GM21390 (cell line): ENCODE measurements around the gene NKX1-2.

ENCODE experiments used
- ATAC-seq: cut with Tn5 transposase; IDR thresholded peaks from one replicate; pipeline ENCODE4 v1.9.1; 2021; ENCODE audit not compliant: unreplicated experiment

The NKX1-2 gene

DNA sequence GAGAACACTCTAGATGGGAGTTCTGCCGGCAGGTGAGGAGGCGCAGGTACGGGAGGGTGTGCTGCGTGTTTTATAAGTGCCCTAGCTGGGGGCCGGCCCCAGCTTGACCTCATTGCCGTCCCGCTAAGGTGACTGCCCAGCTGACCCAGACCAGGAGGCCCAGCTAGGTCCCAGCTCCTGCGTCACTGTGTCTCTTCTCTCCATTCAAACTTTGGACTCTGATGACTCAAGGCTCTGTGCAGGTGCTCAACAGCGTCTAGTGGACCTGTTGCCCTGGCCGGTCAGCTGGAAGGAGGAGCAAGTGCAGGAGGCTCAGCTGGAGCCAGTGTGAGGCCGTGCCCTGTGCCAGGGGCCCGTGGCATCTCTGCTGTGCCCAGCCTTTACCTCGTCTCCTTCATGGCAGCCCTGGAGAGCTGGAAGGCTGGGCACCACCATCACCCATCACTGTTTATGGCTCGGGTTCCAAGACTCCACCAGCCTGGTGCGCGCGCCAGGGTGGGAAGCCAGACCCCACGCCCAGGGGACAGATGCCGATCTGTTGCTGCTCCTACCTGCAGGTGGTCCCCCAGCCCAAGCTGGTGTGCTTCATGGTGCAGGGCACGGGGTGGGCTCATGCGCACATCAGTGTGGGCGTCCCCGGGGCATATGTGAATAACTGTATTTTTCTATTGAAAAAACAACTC is 26.3 kb upstream of the NKX1-2 start:
- ATAC-seq, result no peak

DNA sequence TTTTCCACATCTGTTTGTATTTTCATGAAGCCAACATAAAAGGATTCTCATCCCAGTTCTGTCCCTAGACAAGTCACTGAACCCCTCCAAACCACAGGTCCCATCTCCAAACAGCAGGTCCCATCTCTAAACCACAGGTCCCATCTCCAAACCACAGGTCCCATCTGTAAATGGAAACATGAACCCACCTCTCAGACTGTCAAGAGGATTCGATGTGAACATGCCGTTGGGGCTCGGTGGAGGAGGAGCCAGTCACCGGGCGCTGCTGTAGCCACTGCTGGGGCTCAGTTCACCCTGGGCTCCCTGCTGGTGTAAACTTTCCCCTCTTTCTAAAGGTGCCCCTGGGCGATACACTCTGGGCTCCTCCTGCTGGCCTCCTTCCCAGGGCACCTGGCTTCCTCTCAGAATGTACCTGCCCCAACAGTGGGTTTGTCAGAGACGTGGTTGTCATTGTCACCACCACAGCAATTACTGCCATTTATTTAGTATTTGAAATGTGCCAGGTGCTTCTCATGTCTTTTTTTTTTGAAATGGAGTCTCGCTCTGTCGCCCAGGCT is 24.8 kb upstream of the NKX1-2 start:
- no peak for ATAC-seq

DNA sequence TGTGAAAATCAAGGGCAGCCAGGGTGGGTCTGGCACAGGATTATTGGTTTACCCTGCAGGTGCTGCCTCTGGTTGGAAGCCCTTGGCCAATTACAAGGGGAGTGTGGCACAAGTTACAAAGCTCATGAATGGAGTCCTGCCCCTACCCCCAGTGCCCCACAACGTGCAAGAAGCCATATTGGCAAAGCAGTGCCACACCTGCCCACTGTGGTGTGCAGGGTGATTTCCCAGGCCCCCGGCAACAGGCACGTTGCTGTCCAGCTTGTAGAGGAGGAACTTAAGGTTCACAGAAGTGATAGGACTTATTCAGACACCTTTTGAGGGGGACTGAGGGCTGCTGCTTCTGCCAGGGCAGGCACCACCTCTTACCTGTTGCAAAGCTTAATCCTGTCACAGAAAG is 23.2 kb upstream of the NKX1-2 start:
- ATAC-seq, result no peak

DNA sequence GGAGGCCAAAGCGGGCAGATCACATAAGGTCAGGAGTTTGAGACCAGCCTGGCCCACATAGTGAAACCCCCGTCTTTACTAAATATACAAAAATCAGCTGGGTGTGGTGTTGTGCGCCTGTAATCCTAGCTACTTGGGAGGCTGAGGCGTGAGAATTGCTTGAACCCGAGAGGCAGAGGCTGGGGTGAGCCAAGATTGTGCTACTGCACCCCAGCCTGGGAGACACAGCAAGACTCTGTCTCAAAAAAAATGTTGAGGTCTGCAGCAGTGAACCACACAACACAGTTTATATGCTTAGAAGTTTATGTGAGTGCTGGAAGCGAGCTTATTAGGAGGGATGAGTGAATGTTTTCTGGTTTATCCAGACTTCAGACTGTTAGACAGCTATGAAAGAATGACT is 22.2 kb upstream of the NKX1-2 start:
- no peak for ATAC-seq

DNA sequence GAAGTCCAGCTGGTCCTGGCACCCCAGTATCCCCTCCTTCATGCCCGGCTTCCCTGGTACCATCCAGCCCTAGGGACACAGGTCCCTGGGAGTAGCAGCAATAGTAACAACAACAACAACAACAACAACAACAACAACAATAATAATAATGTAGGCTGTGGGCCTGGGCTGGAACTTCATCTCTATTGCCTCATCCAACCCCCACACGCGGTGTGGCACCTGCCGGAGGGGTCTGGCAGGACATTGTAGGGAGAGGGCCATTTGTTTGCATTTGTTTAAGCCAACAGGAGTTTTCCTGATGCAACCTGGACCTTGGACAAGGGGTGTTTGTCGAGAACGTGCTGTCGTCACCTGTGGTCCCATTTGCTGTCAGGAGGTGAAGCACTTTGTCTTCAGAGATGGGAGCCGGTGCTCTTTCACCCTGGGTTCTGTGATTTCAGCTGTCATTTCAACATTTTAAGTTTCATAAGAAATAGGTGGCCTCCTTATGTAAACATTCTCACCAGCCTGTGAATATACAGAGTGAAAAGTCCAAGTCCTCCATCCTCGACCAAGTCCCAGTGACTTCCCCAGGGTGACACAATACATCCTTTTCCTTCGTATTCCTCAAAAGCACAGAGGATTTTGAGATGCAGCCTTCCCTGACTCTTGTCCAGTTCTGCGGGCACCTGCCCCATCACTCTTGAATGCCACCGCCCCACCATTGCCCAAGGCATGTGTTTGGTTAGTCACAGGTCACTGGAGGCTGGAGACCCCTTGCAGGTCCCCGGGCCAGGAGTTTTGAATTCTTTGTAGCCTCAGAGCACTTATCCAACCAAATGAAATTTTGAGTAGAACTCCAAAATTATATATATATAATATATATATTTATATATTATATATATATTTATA is 21.0 kb upstream of the NKX1-2 start:
- no peak for ATAC-seq

DNA sequence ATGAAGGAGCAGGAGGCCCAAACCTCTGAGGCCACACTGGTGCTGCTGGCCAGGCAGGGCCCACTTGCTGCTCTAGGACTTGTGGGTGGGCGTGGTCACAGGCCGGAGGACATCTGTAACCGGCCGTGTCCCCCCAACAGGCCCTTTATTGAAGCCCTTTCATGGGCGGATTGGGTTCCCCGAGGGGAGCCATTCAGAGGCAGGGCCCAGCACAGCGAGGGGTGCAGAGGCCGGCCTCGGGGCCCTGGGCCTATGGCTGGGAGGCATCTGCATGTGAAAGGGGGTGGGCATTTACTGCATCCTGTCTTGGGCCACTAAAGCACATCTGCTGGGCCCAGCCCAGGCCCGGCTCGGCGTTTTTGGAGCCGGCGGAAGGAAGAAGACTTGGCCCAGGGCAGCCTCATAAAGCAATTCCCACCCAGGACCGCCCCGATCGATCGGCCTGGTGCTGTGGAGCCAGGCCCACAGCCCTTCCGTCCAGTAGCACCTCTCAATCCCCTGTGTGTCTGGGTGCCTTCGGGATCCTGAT is 20.2 kb upstream of the NKX1-2 start:
- ATAC-seq, result no peak

DNA sequence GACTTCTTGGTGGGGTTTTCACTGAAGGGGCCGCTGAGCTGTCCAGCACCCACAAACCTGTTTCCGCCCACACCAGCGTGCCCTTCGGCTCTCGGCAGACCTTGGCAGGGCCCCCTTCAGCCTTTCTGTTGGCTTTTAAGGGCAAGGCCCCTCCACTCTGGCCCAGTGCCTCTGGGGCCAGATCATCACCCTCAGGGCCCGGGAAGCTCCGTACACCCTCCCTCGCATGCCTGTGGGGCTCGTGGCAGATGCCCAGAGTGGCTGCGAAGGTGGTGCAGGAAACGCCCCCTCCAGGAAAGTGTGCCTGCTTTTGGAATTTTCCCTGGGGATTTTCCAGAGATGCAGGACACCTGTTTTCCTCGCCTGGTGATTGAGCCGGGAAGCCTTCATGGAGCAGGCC is 18.8 kb upstream of the NKX1-2 start:
- no peak for ATAC-seq

DNA sequence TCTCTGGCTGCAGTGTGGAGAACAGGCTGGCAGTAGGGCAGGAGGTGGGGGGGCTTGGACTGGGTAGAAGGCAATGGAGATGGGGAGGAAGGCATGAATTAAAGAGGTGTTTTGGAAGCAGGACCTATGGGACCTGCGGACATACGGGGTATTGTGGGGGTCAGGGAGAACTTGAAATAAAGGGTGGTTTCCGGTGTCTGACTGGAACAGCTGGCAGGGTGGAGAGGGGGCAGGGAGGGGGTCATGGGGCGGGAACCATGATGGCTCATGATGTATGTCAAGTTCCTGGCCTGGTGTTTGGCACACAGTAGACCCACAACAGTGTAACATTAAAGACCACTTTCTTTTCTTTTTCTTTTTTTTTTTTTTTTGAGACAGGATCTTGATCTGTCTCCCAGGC is 17.3 kb upstream of the NKX1-2 start:
- no peak for ATAC-seq

DNA sequence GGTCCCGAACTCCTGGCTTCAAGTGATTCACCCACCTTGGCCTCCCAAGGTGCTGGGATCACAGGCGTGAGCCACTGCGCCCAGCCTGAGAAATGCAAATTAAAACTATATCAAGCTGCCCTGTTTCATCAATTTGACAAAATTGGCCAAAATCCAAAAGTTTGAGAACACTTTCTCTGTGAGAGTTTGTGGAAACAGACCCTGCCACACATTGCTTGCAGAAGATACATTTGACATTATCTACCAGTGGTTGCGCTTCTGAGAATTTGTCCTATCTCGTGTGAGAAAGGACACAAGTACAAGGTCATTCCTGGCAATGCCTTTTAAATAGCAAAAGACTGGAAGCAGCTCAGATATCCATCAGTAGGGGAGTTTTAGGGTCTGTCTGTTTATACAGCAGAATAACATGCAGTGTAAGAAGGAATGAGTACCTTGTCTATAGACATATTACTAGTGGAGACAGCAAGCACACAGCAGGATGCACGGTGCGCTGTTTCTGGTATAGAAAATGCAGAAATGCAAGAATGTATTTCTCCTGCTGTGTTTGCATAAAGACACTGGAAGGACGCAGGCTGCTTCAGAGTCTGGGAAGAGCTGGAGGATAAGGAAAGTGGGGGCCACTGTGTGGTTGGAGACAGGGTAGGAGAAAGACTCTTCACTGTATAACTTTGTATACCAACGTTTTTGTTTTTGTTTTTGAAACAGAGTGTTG is 16.1 kb upstream of the NKX1-2 start:
- ATAC-seq, result no peak

DNA sequence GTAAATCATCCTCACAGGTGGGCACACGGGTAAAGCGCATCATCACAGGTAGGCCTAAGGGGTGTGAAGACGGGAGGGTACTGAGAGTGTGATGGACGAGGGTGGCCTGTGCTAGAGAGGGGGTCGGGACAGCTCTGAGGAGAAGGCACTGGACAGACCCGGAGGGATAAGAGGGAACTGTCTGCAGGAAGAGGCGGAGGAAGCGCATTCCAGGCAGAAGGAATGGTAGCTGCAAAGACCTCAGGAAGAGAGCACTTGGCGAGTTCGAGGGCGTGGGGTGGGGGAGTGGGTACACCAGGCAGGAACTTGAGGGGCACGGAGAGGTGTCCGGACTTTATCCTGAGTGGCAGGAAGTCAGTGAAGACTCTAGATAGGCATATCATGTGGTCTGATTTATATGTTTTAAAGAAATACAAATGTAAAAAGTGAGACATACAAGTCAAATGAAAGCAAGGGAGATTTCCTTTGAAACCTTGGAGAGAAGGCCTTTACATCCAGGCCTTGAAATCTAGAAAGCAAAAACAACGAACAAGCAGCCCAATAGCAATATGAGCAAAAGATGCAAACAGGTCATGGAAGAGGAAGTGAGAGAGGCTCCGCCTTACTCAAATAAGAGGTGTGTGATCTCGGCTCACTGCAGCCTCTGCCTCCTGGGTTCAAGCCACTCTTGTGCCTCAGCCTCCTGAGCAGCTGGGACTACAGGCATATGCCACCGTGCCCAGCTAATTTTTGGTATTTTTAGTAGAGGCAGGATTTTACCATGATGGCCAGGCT is 15.4 kb upstream of the NKX1-2 start:
- peak; percentile 39 for ATAC-seq

DNA sequence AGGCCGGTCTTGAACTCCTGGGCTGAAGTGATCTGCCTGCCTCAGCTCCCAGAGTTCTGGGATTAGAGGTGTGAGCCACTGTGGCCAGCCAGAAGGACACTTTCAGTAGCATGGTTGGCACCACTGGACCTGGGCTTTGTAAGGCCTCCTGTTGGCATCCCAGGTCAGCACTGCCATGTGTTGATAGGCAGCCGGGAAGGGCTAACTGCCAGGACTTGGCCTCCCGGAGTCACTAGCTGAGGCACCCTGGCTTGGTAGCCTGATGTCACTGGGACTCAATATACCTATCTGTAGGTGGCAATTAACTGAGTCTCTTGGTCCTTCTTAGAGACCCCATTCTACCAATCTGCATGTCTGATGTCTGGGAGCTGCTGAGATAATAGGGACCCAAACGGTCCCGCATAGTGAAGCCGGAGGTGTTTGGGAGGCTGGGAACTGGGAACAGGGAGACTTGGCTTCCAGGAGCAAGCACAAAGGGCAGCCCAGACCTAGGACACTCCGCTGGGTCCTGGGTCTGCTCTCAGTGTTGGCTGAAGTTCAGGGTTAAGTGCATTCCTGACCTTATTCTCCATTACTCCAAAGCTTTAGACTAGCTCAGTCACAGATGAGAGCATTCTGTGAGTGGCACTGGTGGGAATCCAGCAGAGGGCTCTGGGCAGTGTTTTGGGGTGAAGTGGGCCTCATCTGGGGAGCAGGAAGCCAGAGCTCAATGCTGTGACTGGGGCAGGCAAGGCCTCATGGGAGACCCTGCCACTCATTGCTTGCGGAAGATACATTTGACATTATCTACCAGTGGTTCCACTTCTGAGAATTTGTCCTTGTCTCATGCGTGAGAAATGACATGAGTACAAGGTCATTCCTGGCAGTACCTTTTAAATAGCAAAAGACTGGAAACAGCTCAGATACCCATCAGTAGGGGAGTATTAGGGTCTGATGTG is 14.5 kb upstream of the NKX1-2 start:
- no peak for ATAC-seq

DNA sequence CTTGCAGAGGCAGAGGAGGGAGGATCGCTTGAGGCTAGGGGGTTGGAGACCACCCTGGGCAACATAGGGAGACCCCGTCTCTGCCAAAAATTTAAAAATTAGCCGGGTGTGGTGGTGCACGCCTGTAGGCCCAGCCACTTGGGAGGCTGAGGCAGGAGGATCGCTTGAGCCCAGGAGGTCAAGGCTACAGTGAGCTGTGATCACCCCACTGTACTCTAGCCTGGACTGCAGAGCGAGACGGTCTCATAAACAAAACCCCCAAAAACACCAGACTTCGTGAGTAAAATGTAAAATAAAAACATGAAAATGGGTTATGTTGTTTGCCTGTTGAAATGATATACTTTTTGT is 12.5 kb upstream of the NKX1-2 start:
- no peak for ATAC-seq

DNA sequence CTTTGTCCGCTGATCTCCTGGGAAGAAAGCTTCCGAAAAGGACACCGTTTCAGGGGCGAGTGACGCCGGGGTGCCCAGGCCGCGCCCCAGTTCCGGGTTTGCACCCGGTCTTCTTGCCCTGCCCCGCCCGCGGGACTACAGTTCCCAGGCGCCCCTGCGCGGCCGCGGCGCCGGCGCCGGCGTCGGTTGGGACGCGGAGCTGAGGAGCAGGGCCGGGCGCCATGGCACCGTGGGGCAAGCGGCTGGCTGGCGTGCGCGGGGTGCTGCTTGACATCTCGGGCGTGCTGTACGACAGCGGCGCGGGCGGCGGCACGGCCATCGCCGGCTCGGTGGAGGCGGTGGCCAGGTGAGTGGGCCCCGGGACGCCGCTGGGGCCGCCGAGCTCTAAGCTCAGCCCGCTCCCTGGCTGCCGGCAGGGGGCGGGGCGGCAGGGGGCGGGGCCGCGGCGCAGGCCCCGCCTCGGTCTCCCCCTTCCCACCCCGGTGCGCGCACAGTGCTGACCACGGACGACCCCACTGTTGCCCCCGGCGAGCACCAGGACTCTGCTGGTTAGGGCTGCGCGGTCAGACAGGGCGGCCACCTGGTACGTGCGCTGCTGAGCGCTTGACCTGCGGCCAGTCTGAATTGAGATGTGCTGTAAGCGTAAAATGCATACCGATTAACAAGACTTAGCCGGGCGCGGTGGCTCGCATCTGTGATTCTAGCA is 12.0 kb upstream of the NKX1-2 start, which contains the start of gene LHPP:
LHPP (plus strand) TSS at position 182 of the 706 bp plus-strand sequence; CDS start at position 222, 40 bp downstream.
- peak; percentile 98 for ATAC-seq

DNA sequence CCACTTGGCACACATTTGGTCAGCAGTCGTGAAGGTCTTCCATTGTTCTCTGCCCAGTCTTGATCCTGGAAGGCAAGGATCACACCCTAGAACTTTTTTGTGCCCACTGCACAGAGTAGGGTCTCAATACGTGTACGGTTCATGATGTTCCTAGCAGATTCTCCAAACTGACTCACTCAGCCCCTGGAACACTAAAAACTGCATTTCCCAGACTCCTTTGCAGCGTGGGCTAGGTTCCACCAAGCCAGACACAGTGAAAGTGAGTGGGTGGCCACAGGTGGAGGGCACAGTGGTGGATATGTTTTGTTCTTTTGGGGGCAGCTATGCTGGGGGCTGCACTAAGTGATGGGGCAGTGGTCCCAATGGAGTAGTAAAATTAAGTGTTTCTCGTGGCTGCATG is 10.3 kb upstream of the NKX1-2 start:
- ATAC-seq, result no peak

DNA sequence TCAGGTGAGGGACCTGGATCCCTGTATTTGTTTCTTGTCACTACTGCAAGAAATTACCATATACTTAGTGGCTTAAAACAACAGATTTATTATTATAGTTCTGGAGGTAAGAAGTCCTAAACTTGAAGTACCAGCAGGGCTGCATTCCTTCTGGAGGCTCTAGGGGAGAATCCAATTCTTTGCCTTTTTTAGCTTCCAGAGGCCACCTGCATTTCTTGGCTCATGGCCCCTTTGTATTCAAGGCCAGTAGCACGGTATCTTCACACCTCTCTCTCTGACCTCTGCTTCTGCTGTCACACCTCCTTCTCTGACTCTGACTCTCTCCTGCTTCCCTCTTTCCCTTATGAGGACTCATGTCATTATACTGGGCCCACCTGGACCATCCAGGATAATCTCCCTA is 9.6 kb upstream of the NKX1-2 start:
- no peak for ATAC-seq

DNA sequence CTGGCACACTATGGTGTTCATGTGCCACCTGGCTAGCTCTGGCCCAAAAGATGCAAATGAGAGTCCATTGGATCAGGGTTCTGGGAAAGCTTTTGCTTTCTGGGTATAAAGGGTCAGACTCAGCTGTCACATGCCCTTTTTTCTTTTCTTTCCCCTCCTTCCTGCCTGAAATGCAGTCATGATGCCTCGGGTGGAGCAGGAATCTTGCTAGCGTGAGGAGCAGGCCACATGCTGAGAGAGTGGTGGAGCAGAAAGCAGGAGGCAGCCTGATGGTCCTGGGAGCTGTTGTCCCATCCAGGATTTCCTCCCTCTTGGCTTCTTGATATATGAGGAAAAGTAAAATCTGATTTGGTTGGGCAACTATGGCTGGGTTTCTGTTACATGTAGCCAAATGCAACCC is 9.1 kb upstream of the NKX1-2 start:
- ATAC-seq, result no peak

DNA sequence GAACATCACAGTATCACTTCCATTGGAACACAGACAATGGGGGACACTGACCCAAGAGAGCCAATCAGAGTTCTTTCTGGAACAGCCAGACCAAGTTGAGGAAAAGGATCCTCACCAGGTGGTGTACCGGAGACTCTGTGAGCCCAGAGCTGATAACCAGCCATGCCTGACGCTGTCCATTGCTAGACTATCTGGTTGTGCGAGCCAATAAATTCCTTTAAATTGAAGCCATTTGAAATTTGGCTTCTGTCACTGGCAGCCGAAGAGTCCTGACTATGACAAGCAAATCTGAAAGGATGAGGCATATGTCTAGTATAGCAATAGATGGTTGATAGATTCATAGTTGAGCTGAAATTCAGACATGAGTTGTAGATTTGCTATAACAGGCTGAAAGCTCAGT is 8.6 kb upstream of the NKX1-2 start:
- no peak for ATAC-seq

DNA sequence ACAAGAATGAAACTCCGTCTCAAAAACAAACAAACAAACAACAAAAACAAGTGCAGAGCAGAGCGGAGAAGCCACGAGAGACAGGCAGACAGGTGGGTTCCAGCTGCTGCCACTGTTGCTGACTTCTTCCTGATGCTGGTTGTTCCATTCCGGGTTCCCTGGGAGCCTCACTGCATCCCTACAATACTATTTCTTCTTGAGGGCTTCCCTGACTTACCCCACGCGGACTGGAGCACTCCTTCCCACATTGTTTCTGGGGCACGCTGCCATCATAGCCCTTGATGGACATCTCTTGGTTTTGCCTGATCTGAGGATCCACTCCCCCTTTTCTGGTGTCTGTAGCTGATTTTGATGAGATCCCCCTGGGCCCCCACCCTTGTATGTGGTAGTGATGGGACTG is 5.6 kb upstream of the NKX1-2 start:
- no peak for ATAC-seq
